Activated gamma-delta T cell treated with Interleukin-2 at 50 U/mL for 16 hours (primary cell): ENCODE results near the gene MAF.

Source experiments
- DNase-seq: peaks from one replicate; pipeline ENCODE4 v3.0.0-alpha.2; 2020

Gene MAF

DNA sequence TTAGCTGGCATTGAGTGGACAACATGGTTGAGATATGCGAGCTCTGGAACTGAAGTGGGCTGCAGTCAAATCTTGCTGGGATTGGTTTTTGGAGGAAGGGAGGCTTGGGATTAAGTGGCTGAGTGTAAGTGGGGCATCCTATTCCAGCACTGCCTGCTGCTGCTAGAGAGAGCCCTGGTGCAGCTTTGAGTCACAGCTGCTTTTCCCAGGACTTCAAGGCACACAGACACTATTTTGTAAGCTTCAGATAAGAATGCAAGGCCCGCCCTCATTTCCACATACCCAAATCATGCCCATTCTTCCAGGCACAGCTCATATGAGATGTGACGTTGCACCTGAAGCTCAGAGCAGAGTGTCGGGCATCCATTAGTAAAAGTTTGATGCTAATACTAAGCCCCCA is 10.2 kb upstream of the MAF start:
- DNase-seq = no peak

DNA sequence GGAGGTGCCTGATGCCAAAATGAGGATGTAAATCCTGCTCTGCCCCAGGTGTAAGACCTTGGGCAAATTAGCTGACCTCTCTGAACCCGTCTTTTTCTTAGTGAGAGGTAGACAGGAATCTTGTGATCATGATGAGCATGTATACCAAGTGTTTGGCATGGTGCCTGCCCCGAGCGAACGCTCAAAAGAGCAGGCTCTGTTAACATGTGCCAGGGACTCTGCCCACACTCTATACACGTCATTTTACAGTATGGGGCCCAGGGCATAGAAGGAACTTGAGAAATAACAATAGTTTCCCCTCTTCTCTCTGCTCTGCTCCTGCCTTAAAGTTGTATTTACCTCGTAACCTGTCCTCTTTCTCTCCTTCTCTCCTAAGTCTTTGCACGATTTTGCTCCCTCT is 9.3 kb upstream of the MAF start:
- no peak for DNase-seq

DNA sequence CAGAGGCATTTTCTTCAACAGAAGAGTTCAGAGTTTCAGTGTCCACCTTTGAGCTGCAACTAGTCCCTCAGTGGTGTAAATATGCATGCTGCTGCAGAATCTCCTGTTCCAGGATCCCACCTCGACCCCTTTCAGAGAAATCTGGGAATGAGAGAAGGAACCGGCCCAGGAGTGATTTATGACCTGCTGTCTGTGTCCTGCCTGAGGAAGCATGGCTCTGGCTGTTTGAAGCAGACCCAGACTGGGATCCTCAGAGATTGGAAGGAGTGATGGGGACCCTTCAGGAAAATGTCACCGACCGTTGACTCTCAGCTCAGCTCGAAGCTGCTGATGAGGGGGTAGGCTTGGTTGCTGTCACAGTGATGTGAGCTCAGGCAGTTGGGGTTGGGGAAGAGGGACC is 8.4 kb upstream of the MAF start:
- DNase-seq = no peak

DNA sequence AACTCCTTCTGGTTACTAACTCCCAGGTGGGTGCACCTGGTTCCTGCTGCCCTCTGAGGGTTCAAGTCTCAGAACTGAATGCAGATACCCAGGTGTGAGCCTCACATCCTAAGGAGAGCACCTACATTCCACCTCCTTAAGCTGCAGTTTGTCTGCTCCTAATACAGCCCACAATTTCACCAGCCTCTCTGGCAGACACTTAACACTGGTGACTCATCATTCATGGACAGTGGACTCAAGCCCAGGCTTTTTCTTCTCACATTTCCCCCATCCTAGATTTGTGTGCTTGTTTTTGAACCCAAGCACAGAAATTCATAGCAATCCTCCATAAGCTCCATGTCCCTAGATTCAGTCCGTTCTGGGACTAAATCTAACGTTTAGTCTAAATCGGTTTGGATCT is 7.0 kb upstream of the MAF start:
- no peak for DNase-seq

DNA sequence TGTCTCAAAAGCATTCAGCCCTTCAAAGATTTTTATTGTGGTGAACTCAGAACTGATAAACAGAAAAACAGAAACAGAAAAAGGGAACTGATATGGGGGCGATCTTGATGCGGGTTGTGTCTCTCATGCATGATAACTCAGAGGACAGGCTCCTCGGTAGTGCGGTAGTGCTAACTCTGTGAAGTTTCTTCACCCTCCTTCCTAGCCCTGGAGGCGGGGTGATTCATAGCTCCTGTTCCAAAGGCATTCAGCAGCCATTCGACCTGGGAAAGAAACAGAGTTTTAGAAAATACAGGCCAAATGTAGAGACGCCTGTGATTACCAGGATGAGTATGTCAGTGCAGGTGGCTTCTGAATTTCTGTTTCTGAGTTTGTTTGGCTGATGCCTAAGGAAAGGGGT is 5.5 kb upstream of the MAF start:
- no peak for DNase-seq

DNA sequence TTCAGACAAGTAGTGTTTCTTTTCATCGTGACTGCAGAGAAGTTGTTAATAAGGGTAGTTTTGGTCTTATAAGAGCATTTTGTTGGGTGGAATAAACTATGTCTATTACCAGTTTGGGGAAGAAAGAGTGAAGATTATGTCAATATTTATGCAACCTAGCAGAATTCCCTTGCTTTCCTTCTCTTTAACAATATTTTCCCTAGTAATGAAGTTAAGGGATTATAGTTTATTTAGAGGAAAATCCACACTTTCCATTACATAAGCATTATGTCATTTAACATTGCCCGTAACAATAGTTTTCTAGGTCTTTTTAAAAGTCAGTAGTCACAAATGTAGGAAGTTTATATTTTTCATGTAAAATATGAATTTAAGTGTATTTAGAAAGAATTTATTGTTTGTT is 2.5 kb upstream of the MAF start:
- no peak for DNase-seq

DNA sequence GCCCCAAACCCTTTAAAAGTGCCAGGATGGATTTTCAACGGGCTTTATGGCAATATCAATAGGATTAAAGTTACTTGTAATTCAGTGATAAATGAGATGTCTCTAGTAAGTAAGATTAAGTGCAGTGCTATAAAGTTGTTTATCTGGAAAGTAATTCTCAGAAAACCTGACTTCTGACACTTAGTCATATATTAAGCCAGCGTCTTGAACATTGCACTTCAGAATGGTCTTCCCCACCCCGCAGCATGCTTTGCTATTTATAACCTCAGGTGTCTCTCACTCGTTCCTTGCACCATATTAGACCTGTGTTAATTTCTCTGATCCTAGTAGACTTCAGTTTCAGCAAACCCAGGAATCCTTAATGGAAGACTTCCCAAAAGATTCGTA is 2.1 kb upstream of the MAF start:
- no peak for DNase-seq

DNA sequence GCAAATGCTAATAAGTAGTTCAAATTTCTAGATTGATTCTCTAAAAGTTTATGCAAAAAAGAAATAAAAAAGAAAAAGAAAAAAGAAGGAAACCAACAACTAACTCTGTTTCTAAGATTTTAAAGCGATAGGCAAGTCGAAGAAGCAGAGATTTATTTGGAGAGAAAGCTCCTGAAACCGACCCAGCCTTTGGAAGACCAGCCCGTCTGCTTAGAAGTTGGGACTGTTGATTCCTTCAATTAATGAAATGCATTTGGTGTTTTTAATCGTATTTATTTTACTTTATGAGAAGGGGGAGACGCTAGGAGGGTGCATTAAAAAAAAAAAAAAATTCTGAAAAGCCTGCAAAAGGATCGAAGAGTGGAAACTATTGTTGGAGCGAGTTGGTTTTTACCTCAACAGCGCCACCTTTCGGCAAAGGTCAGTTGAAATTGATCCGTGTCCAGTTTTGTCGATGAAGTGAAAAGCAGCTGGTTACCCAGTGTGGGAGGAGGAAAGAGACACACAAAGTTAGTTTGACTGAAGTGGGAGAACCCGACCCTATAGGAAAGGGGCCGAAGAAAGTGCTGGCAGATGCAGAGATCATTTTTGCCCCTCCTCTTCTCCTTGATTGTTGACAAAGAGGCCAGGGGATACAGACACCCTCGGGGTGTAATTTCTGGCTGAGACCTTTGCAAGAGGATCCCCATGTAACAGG is 1.5 kb upstream of the MAF start:
- peak; percentile 76 for DNase-seq

DNA sequence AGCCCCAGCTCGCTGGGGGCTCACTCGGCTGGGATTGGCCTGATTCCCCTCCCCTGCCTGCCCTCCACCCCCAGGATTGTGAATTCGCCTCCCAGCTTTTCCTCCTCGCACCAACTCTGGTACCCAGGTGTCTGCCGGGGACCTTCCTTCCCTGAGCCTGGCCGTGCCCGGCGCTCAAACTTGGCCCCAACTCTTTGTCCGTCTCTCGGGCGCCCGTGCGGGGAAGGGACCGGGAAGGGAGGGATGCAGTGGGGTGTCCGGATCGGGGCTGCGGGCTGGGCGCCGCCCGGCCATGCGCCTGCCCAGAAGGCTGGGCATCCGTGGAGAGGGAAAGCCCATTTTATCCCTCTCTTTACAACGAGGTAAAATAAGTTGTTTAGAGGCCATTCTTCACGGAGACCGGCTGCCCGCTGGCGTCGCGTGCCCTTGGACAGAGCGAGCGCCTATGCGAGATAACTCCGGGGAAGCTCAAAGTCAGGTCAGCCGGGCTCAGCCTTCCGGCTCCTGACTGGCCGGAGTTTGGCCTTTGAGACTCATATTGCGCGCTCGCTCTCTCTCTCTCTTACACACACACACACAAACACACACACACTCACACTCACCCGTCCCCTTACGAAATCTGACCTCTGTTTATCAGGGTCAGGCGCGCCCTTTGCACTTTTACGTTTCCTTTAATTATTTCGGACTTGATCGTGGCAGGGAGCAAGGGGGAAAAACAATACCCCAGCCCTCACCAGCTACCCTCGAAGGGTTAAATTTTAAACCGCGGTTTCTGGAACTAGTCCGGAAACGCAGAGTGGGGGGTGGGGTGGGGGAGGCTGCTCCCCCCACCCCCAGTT is 774 bp upstream of the MAF start:
- peak; percentile 5 for DNase-seq

DNA sequence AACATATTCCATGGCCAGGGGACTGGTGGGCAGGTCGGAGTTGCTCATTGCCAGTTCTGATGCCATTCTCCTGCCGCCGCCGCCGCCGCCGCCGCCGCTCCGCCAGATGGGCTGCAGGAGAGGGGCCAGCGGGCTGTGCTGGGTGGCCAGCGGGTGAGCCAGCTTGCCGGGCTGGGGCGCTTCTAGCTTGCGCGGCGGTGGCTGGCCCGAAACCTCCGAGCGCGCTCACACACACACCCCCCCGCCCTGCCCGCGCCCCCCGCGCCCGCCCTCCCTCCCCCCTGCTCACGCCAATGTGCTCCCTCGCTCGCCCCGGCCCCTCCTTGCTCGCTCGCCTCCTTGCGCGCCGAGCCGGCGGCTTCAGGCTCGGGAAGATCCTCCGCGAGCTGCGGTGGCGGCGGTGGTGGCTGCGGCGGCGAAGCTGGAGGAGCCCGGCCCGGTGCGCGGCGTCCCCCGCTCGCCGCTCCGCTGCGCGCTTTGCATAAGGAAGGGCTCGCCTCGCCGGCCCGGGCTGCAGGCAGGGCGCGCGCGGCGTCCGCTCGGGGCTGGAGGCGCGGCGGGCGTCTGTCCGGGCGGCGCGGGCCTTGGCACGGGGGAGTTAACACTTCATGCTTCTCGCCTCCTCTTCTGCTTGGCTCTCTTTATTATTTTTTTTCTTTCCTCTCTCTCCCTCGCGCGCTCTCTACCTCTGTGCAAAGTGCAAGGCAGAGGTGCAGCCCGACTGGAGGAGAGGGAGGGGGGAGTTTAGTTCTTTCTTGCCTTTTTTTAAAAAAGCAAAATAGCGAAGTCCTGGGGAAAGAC is 500 bp downstream of the MAF start:
- peak; percentile 26 for DNase-seq

DNA sequence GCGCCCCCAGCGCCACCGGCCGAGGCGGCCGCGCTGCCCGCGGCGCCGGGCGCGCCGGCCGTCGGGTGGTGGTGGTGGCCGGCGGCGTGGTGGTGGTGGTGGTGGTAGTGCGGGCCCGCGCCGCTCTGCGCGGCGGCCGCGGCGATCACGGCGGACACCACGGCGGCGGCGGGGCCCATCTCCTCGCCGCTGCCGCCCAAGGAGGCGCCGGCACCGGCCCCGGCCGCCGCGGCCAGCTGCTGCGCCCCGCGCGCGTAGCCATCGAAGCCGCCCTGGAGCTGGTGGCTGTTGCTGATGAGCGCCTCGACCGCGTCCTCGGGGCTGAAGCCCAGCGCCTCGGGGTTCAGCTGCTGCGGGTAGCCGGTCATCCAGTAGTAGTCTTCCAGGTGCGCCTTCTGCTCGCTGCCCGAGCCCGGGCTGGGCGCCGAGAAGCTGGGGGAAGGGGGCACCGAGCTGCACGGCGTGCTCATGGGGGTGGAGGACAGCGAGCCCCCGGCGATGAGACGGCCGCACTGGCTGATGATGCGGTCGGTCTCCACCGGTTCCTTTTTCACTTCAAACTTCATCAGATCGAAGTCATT is 1.2 kb downstream of the MAF start:
- peak; percentile 5 for DNase-seq

DNA sequence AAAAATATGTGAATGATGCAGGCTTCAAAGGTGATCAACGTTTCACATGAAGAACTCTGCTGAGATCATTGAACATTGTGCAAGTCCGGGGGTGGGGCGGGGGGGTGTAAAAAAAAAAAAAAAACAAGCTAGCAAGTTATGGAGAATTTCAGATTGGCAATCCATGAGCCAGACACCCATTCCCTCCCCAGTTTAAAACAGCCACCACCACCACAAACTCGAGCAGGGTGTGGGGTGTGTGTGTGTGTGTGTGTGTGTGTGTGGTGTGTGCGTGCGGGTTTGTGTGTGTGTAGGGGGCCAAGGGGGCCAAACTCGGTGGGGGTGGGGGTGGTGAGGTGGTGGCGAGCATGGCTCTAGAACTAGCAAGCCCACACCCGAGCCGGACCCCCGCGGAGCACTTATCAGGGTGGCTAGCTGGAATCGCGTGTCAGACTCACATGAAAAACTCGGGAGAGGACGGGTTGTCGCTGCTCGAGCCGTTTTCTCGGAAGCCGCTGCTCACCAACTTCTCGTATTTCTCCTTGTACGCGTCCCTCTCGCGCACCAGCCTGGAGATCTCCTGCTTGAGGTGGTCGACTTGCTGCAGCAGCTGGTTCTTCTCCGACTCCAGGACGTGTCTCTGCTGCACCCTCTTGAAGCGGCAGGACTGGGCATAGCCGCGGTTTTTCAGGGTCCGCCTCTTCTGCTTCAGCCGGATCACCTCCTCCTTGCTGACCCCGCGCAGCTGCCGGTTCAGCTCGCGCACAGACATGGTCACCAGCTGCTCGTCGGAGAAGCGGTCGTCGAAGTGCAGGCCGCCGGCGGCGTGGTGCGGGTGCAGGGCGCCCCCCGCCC is 2.0 kb downstream of the MAF start:
- DNase-seq = peak; percentile 22

DNA sequence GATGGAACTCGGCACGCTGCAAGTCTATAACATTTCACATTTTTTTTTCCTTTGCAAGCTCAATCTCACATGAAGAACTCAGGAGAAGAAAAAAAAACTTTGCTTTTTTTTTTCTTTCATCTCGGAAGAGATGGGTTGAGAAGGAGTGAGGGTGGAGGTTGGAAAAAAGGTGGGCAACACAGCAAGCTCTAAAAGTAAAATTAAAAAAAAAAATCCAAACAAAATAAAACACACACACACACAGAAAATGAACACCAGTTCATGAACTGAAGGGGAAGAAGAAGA is 2.5 kb downstream of the MAF start:
- no peak for DNase-seq

DNA sequence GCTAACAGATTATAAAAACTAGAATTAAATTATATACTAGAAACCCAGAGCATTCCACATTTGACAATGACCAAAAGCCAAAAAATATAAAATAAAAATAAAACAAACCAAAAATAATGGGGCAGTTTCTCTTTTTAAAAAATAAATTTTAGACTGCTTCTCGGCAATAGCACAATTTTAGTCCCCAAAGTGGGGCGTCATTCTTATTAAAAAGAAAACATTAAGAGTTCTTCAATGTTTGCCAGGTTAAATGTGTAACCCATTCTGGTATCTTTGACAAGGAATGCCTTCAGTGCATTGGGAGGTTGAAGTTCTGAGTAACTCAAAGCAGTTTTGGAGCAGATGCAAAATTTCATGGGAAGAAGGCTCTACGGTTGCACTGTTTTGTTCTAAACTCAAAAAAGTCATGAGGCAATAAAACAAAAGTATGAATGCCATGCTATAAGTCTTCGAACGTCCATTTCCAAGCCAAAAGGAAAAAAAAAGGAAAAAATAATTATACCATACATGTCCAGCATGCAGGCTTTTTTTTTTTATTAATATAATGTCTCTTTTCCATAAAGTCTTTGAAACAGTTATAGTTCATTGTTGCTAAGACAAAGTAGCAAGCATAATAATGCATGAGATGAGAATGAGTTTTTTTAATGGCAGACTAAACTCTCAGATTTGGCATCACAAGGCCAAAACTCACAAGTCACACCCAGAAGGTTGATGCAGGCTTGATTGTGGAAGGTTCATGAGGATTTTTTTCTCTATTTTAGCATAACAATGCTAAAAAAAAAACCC is 3.1 kb downstream of the MAF start:
- DNase-seq = no peak

DNA sequence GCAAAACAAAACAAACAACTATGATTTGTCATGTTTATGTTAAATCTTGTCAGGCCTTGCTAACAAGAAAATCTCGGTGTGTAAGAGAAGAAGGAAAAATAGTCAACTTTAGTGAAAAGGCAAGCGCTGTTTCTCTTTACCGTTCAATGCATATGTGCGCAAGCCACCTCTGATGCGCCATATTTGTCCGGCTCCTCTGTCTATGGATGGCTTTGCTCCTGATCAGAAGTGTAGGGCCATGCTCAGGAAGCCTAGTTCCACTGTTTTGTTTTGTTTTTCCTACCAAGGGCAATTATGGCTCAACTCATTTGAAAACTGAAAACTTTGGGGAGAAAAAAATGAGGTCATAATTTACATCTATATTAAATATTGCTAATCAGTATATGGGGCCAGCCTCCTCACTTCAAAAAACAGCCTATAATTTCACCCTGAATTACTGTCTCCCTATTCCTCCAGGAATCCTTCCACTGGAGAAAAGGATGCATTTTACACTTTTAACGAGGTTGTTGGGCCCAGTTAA is 4.5 kb downstream of the MAF start:
- DNase-seq = no peak

DNA sequence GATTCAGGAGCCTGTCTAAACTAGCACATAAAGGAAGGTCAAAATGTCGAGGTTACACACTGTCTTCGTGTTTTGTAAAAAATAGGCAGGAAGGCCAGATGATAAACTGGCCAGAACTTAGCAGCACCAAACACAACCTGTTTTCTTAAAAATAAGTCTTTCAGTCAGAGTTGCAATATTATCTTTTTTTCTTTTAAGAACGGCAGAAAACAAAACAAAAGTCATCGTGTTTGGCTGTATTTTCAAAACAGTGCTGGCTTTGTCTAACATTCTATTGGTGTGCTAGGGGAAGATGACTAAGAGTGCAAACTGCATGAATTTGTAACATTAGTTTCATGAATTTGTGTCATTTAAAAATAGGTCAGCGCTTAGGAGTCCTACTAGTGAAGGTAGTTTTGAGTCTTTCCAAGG is 5.3 kb downstream of the MAF start:
- no peak for DNase-seq

DNA sequence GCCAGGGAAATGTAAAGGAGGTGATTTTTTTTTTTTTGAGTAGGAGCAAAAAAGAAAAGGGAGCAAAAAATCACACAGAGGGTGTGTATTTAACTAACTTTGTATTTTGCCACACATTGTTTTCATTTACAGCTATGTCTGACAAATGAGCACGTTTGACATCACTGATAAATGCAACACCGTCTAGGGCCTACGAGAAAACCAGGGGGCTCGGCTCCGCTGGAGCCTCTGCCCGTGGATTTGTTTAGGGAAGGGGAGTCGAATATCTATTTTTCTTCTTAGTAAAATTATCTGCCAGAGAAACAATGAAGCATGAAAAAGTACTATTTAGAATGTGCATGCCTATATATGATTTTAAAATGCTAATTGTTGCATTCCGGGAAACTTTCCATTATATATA is 6.8 kb downstream of the MAF start:
- DNase-seq = no peak

DNA sequence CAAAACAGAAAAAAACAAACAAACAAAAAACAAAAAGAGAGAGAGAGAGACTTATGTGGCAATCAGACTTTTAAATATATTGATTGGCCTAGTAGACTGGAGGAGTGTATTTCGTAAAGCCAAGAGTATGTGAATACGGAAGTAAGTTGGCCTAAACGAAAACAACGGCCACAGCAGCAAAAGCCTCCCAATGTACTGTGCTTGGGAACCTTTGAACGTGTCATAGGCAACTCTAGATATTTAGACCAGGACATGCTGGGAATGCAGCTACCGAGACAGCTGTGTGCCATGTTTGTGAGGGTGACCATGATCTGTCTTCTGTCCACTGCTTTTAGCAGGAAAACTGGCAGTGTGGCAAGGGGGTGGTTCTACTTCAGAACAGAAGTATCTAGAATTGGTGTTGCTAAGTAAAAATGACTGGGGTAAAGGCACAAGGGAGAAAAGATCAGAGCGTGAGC is 7.4 kb downstream of the MAF start:
- no peak for DNase-seq

DNA sequence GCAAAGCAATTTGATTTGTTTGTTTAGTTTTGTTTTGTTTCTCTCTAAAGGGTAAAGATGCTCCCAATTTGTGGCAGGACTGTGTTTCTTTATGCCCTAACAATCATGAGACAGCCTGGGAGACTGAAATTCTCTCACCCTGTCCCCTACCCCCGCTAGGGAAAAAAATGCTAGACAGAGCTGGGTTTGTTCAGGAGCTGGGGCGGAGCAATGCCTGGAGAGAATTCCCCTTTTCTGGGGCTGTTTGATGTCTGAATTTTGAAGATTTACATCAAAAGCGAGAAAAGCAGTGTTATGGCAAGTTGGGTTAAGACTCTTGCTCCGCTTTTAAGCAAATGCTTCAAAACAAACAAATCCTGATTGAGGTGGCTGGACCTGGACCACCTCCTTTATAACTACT is 8.4 kb downstream of the MAF start:
- DNase-seq = no peak

DNA sequence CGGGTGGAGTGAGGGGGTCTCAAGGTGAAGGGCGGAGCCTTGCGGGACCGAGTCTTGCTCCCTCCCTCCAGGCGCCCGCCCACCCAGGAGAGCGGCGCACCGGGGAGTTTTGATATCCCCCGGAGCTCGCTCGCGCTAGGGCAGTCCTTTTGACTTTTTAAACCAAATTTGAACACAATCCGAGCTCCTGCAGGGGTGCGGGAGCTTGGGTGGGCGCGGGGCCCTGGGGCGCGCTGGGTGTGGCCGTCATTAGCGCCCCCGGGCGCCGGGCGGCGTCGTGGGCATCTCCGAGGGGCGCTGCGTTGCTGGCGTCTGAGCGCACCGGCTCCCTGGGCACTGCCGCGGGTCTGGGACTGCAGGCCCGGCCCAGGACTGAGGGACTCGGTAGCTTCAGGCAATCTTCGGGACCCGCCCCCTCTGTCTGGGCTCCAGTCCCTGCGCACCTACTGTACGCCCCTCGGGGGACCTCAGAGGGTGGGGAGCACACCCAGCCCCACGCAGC is 10.9 kb downstream of the MAF start:
- no peak for DNase-seq

DNA sequence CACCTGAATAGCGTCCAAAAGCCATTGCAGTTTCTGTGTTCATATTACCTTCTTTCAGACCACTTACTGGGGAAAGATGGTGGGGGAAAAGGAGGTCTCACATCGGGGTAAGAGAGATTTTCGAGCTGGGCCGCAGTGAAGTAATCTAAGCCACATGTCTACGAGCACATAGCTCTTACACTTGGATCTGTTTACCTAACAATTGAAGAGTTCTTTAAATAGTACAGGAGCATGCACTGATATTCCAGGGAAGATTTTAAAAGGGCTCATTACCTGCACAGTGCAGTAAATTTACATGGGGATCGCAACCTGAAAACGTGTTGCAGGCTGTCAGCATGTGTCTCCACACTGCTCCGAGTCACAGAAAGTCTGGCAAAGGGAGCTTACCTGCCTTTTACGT is 12.6 kb downstream of the MAF start:
- no peak for DNase-seq
